GM18508 (cell line): ENCODE data around the gene GPR3.
"Not testable (repeated sequence)": the region's sequence is repeated elsewhere in the genome, so short reads cannot be mapped to it uniquely, and the experiment has no call there.

Experiments
- ATAC-seq: cut with Tn5 transposase; IDR thresholded peaks from one replicate; pipeline ENCODE4 v1.9.1; 2021; ENCODE audit warnings: moderate number of reproducible peaks; ENCODE audit not compliant: insufficient read depth, unreplicated experiment

The GPR3 gene

GRCh38 chr1:27397110-27397509, 4.7 kb downstream of the GPR3 start:
- ATAC-seq, result no peak

DNA sequence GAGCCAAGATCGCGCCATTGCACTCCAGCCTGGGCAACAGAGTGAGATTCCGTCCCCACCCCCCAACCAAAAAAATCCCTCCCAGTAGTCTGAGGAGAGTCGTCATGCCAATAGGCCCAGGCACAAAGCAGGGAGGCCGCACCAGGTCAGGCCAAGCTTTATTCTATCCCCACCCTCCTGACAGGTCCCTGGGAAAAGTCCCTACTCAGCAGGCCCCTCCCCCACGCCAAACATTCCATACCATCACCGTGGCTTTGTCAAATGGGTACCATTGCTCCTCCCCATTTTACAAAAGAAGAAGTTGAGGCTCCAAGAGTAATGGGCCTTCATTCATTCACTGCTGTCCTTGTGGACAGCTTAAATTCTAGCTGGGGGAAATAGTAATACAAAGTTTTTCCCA, 5.3 kb downstream of the GPR3 start:
- no peak for ATAC-seq

DNA sequence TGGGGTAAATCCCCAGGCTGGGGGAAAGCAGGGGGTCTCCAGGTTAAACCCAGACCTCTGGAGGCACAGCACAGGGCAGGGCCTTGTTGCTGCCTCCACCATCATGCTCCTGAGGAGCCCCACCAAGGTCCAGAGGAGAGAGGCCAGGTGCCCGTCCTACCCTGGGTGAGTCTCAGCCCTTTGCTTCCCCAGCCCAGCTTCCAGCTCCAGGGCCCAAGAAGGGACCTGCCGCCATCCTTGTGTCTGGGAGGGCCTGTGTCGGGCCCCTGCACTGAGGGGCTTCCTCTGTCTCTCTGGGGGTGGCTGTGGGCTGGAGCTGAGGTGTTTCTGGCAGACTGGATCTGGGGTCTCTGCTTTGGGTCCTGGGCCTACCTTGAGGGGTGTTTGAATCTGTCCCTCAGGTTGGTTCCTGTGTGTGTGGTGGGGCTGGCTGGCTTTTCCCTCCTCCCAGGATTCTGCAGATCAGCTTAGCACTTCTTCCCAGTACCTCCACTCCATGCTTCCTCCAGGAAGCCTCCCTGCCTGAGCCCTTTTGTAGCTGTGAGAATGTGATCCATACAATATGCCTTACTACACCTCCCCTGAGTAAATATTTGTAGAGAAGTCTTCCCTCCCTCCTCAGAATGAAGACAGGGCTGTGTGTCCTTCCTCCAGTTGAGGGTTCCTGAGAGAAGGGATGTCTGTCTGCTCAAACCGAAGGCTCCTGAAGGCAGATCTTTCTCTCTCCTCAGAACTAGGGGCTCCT, 6.2 kb downstream of the GPR3 start:
- ATAC-seq, result no peak

- no peak for ATAC-seq
Measured at GRCh38 chr1:27399251-27400025, 7.0 kb downstream of the GPR3 start.

DNA sequence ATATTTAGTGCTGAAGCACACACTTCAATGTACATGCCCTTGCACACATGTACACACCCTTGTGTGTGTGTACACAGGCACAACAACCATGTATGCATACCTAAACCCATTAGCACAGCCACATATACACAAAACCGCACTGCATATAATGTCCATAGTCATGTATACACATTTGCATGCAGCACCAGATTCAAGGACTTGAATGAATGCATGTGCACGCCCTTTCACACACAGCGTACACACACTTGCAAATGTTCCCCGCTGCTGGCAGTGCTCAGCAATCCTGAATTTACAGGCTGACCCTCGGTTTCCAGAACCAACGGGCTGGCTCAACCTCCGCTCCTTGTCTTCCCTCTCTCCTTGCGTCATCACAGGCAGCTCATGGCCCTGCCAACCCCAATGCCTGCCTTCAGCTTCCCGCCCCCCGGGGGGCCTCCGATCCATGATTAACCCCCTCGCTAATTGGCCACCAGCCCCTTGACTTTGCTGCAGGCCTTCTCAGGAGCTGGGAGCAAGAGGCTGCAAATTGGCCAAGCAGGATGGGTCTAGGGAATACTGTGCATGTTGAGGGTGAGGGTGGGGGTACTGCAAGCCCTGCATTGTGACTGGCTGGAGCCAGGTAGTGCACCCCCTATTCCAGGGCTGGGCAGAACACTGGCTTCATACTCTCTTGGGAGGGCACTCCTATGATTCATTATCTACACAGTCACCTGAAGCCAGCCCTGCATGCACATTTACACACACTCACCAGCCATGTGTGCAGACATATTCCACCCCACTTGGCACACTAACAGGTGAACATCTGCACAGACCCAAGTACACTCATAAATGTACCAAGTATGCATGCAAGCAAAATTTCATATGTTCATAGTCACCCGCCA, 7.9 kb downstream of the GPR3 start:
- ATAC-seq, result no peak

DNA sequence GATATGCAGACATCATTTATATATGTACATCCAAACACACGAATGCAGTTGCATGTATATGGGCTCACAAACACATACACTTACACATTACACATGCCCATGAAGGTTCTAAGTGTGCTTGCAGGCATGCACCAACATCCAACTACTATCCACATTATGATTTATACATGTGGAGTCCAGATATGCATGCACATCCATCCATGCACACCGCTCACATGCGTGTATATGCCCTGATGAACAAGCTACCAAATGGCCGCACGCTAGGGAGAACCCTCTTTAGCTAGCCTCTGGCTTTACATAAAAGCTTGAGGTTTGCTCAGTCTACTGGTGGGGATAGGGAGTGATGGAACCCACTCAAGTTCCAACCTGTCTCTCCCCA, 8.5 kb downstream of the GPR3 start:
- no peak for ATAC-seq

DNA sequence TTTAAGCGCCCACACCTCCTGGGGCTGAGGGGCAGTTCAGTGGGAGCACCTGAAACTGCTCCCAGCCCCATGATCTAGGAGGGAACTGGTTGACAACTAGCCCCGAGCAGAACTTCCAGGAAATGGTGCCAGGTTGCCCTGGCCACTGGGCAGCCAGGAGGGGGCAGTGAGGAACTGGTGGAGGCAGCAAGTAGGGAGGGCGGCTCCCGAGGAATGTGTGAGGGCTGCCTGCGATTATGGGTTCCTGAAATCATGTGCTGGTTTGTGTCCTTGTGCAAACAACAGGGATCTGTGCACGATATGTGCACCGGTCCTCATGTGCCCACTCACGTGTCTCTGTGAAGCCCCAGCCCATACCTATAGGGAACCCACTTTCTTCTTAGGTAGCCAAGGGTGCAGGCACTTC, 9.9 kb downstream of the GPR3 start:
- no peak for ATAC-seq

DNA sequence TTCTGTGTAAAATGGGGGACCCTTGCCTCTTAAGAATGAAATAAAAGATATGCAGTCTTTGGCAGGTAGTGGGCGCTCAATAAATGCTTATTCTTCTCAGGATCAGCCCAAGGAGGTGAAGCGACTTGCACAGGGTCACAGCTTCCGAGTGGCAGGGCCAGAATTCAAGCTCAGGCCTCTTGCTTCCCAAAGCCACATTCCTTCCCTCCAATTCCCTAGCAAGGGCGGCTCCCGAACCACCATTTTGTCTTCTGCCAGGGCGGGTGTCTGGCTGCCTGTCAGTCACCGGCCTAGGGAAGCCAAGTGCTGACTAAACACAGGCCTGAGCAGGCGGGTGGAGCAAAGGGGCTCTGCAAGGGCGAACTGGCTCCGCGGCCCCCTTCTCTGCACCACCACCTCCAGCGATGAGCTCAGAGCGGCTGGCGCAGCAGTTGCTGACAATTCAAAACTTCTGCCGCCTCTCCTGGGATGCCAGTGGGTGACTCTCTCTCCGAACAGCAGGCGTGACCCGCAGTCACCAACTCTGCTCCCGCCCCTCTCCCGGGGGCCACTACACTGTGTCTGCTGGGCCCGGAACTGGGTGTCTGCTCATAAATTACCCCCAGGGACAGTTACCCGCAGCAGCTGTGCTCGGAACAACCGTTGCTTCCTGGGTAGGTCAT, 10.8 kb downstream of the GPR3 start:
- ATAC-seq, result no peak

- ATAC-seq, result no peak
Measured at GRCh38 chr1:27403931-27404330, 11.5 kb downstream of the GPR3 start.

- no peak for ATAC-seq
Measured at GRCh38 chr1:27405074-27405473, 12.7 kb downstream of the GPR3 start.

DNA sequence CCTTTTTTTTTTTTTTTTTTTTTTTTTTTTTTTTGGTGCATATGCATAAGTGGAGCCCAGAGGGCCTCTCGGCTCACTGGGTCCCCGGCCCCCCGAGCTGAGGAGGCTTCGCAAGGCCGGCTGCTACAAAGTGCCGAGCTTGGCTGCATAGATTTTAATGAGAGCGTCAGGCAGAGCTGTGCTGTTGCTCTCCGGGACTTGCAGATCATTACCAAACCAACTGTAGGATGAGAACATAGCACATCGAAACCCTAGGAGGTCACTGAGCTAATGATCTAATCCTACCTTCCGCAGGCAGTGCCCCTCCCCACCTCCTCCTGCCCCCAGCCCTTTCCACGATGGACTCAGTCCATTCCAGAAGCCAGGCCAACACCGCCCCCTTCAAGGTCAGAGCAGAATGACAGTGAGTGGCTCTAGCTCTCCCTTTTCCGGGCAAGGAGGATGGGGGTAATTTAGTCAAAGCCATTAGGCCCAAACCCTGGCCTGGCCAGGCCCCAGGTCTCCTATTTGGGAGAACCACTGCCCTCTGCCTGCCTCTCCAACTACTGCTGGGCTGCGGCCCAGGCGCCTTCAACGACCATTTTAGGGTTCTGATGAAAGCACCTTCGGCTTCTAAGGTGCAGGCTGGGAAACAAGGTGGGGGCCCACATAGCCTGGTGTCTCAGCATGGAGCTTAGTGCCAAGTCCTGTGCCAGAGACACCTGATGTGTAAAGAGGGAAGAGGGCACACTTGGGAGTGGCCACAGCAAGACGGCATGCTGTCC, 13.4 kb downstream of the GPR3 start:
- ATAC-seq, result not testable (repeated sequence)

DNA sequence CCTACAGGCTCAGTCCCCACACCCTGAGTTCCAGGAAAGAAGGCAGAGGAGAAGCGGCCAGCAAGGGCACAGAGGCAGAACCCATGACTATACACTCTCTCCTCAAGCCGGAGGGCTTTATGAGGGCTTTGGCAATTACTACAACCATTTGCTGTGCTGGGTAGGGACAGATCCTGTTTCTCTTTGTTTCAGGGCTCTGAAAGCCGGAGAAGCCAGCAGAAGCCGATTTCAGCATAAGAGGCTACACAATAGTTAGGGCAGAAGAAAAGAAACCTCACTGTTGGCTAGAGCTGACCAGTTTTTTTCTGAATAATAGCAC, 13.9 kb downstream of the GPR3 start:
- ATAC-seq, result no peak

DNA sequence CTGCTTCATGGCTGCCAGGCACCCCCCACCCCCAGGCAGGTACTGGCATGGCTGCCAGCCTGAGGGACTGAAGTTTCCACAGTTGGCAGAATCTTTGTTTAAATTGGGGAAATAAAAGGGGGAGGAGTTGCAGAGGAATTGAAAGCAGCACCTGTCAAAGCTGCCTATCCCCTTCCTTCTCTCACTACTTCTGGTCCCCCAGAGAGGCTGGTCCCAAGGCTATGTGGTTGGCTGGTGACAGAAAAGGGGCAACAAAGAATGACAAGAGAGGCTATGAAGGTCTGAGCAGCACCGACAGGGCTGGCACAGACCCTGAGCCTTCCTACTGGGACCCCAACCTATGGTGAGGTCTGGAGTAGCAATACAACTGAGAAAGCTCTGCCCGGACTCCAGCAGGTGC, 14.4 kb downstream of the GPR3 start:
- not testable (repeated sequence) for ATAC-seq

DNA sequence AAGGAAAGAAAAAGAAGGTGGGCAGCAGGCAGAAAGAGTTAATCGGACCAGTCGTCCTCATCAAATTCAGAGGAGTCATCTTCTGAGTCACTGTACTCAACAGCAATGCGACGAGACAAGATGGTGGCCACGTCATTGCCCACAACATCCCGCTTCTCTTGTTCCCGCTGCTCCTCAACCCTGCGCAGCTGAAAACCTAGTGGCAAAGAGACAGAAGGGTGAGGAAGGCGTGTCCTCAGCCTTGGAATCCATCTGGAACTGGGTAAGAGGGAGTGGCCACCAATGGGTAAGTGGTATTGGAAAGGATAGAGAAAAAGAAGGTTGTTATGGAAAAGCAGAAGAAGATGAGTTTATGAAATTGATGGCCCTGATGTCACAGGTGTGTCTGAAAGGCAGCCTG, 15.7 kb downstream of the GPR3 start:
- ATAC-seq, result no peak

- no peak for ATAC-seq
Measured at GRCh38 chr1:27409669-27410068, 17.2 kb downstream of the GPR3 start.

GRCh38 chr1:27410709-27411108, 18.3 kb downstream of the GPR3 start:
- ATAC-seq, result no peak

- no peak for ATAC-seq
Measured at GRCh38 chr1:27412502-27412901, 20.1 kb downstream of the GPR3 start.

- no peak for ATAC-seq
Measured at GRCh38 chr1:27413004-27413403, 20.6 kb downstream of the GPR3 start.

- no peak for ATAC-seq
Measured at GRCh38 chr1:27414091-27414490, 21.7 kb downstream of the GPR3 start.
